Esophagus (tissue), 2 donors: Measurements from ENCODE around the gene SMIM36. TPM values are rescaled to one million over a fixed set of nuclear protein-coding genes. Genes with fewer than 3 reads are reported as not detected.
"Not testable (repeated sequence)": the region's sequence is repeated elsewhere in the genome, so short reads cannot be mapped to it uniquely, and the experiment has no call there.

Experiments used
- H3K27ac ChIP-seq, 2 donors: one replicate each; pipeline ENCODE4 v1.5.1; 2013; ENCODE audit warnings: low read depth in 2 of 2, mild to moderate bottlenecking in 2 of 2, inconsistent platforms in 1 of 2, low read length in 1 of 2, moderate library complexity in 1 of 2
- H3K27me3 ChIP-seq, 2 donors: one replicate each; pipeline ENCODE4 v1.6.1; 2013; ENCODE audit warnings: low read length in 2 of 2, control low read depth in 1 of 2, mild to moderate bottlenecking in 1 of 2; ENCODE audit not compliant: insufficient read depth in 2 of 2, control insufficient read depth in 1 of 2
- H3K36me3 ChIP-seq, 2 donors: one replicate each; pipeline ENCODE4 v1.6.1; 2013; ENCODE audit warnings: low read length in 1 of 2; ENCODE audit not compliant: control insufficient read depth in 2 of 2, insufficient read depth in 2 of 2
- H3K4me1 ChIP-seq, 2 donors: one replicate each; pipeline ENCODE4 v1.6.1; 2013; ENCODE audit warnings: low read length in 1 of 2; ENCODE audit not compliant: control insufficient read depth in 2 of 2, insufficient read depth in 2 of 2
- H3K4me3 ChIP-seq, 2 donors: one replicate each; pipeline ENCODE4 v1.5.1; 2013; ENCODE audit warnings: low read length in 2 of 2, mild to moderate bottlenecking in 2 of 2, low read depth in 1 of 2, moderate library complexity in 1 of 2
- H3K9me3 ChIP-seq, 2 donors: one replicate each; pipeline ENCODE4 v1.6.1; 2013; ENCODE audit warnings: mild to moderate bottlenecking in 2 of 2, low read depth in 1 of 2, low read length in 1 of 2, moderate library complexity in 1 of 2; ENCODE audit not compliant: control insufficient read depth in 2 of 2, insufficient read depth in 1 of 2
- WGBS, 2 donors: extraction: QIAGEN DNeasy Blood & Tissue Kit; methylation state at CpG; one replicate each; pipeline ENCODE4 v1.1.7; 2013; 5-methylcytosine and 5-hydroxymethylcytosine counted together
- polyA plus RNA-seq, 2 donors: library from polyadenylated mRNA; stranded (reverse); fragments of 200-250 nt; gene quantifications; one replicate each; pipeline ENCODE4 v1.2.3, GENCODE V29; 2013
- donor health status: healthy with polysubstance abuse.
- donor health status: Bipolar disorder and iron deficiency.

SMIM36 gene
- polyA plus RNA-seq, 2 donors: not detected

GRCh38 chr17:55450232-55450825 lies 60.9 kb downstream of the SMIM36 start:
- H3K4me1 ChIP-seq: no peaks in the 10 kb centered on the region
- 85 to 86% methylated on average over 7 of the region's 7 CpGs for WGBS, 2 donors
- no peak overlapping the region for H3K27ac ChIP-seq
- no peaks in the 10 kb centered on the region for H3K27me3 ChIP-seq
- H3K4me3 ChIP-seq: no peak overlapping the region
- H3K9me3 ChIP-seq: no peaks in the 10 kb centered on the region
- H3K36me3 ChIP-seq: no peaks in the 10 kb centered on the region

GRCh38 chr17:55448681-55449080 lies 62.6 kb downstream of the SMIM36 start:
- Histone ChIP-seq H3K27me3 (no peaks in the 10 kb centered on the region), H3K4me3 (no peak overlapping the region), H3K27ac (no peak overlapping the region), H3K4me1 (no peaks in the 10 kb centered on the region), H3K9me3 (no peaks in the 10 kb centered on the region), H3K36me3 (no peaks in the 10 kb centered on the region)
- 58 to 60% methylated on average over 4 of the region's 4 CpGs for WGBS, 2 donors

- Histone ChIP-seq H3K27ac (no peak overlapping the region), H3K36me3 (no peaks in the 10 kb centered on the region), H3K27me3 (no peaks in the 10 kb centered on the region), H3K4me3 (no peak overlapping the region), H3K9me3 (no peaks in the 10 kb centered on the region), H3K4me1 (no peaks in the 10 kb centered on the region)
- 70 to 76% methylated on average over 4 of the region's 4 CpGs for WGBS, 2 donors
Observed at GRCh38 chr17:55446581-55447205, 64.6 kb downstream of the SMIM36 start.

GRCh38 chr17:55446004-55446403 lies 65.2 kb downstream of the SMIM36 start:
- not testable (repeated sequence) for H3K9me3 ChIP-seq, H3K27me3 ChIP-seq, H3K36me3 ChIP-seq, H3K27ac ChIP-seq, H3K4me3 ChIP-seq, H3K4me1 ChIP-seq
- 94 to 95% methylated on average over 4 of the region's 4 CpGs for WGBS, 2 donors

- 66 to 71% methylated on average over 6 of the region's 6 CpGs for WGBS, 2 donors
- Histone ChIP-seq H3K9me3 (no peaks in the 10 kb centered on the region), H3K36me3 (no peaks in the 10 kb centered on the region), H3K27me3 (no peaks in the 10 kb centered on the region), H3K4me3 (no peak overlapping the region), H3K27ac (peak overlapping the region; percentile 8 to 82), H3K4me1 (no peaks in the 10 kb centered on the region)
Observed at GRCh38 chr17:55444471-55445441, 66.5 kb downstream of the SMIM36 start.

GRCh38 chr17:55443904-55444303 lies 67.3 kb downstream of the SMIM36 start:
- WGBS, 2 donors: 92 to 96% methylated on average over 10 of the region's 10 CpGs
- Histone ChIP-seq H3K27me3 (no peaks in the 10 kb centered on the region), H3K4me3 (no peak overlapping the region), H3K27ac (peak overlapping the region in 1 of 2 donors; percentile 82), H3K4me1 (no peaks in the 10 kb centered on the region), H3K9me3 (no peaks in the 10 kb centered on the region), H3K36me3 (no peaks in the 10 kb centered on the region)

GRCh38 chr17:55442953-55443683 lies 68.1 kb downstream of the SMIM36 start:
- WGBS, 2 donors: 79 to 84% methylated on average over 6 of the region's 6 CpGs
- Histone ChIP-seq H3K27ac (peak overlapping the region; percentile 30 to 77), H3K4me3 (no peak overlapping the region), H3K9me3 (no peaks in the 10 kb centered on the region), H3K36me3 (no peaks in the 10 kb centered on the region), H3K4me1 (no peaks in the 10 kb centered on the region), H3K27me3 (no peaks in the 10 kb centered on the region)

- Histone ChIP-seq H3K27me3 (no peaks in the 10 kb centered on the region), H3K36me3 (no peaks in the 10 kb centered on the region), H3K4me3 (no peak overlapping the region), H3K9me3 (no peaks in the 10 kb centered on the region), H3K4me1 (no peaks in the 10 kb centered on the region), H3K27ac (peak overlapping the region; percentile 30 to 77)
- 72 to 75% methylated on average over 5 of the region's 5 CpGs for WGBS, 2 donors
Observed at GRCh38 chr17:55442462-55442861, 68.8 kb downstream of the SMIM36 start.

- H3K27me3 ChIP-seq: no peaks in the 10 kb centered on the region
- WGBS, 2 donors: 30 to 37% methylated on average over 2 of the region's 2 CpGs
- no peak overlapping the region for H3K4me3 ChIP-seq
- H3K36me3 ChIP-seq: no peaks in the 10 kb centered on the region
- no peaks in the 10 kb centered on the region for H3K9me3 ChIP-seq
- no peak overlapping the region for H3K27ac ChIP-seq
- no peaks in the 10 kb centered on the region for H3K4me1 ChIP-seq
Observed at GRCh38 chr17:55441544-55441943, 69.7 kb downstream of the SMIM36 start.
